T-helper 17 cell (primary cell): ENCODE data around the gene LYPD1. TPM values are rescaled to one million over a fixed set of nuclear protein-coding genes. Genes with fewer than 3 reads are reported as not detected.

Experiments used
- ATAC-seq: fragments of 150-1000 bp; cut with Tn5 transposase; 2 replicates; pipeline ENCODE4 v1.10.0; 2021; ENCODE audit warnings: mild to moderate bottlenecking, moderate library complexity
- DNase-seq, 3 donors: peaks; one replicate each; pipeline versions ENCODE4 v3.0.0 to v3.0.0-alpha.2; 2020 to 2021
- H3K9me3 ChIP-seq: one replicate; pipeline ENCODE4 v1.7.0; 2013; ENCODE audit warnings: low read length, mild to moderate bottlenecking; ENCODE audit not compliant: control insufficient read depth, poor library complexity, severe bottlenecking
- H3K27ac Mint-ChIP-seq: one replicate; pipeline ENCODE4 v1.8.0; 2022; ENCODE audit warnings: mild to moderate bottlenecking, moderate library complexity, mixed read lengths
- H3K27me3 Mint-ChIP-seq: one replicate; pipeline ENCODE4 v1.8.0; 2022; ENCODE audit warnings: mixed read lengths
- H3K36me3 Mint-ChIP-seq: one replicate; pipeline ENCODE4 v1.8.0; 2022; ENCODE audit warnings: low read depth, mixed read lengths
- H3K4me1 Mint-ChIP-seq: one replicate; pipeline ENCODE4 v1.8.0; 2022; ENCODE audit warnings: mild to moderate bottlenecking, mixed read lengths
- H3K4me3 Mint-ChIP-seq: one replicate; pipeline ENCODE4 v1.8.0; 2022; ENCODE audit warnings: mild to moderate bottlenecking, moderate library complexity, mixed read lengths
- total RNA-seq, 4 donors: library from RNA in 2 of 4; stranded (reverse) in 2 of 4; gene quantifications; one replicate each; pipeline ENCODE4 v1.2.3 and lab custom pipeline; 2022 to 2026

The LYPD1 gene
- total RNA-seq, 2 donors from 2014 or later: not detected

- peaks cover 3% of the 10 kb centered on the region for H3K9me3 ChIP-seq
- H3K4me3 Mint-ChIP-seq: no peak overlapping the region
- H3K27me3 Mint-ChIP-seq: no peaks in the 10 kb centered on the region
- no peaks in the 10 kb centered on the region for H3K36me3 Mint-ChIP-seq
- DNase-seq (no peak), ATAC-seq (no peak)
- H3K27ac Mint-ChIP-seq: no peak overlapping the region
- H3K4me1 Mint-ChIP-seq: no peaks in the 10 kb centered on the region
Measured at GRCh38 chr2:132638313-132639040, 31.5 kb downstream of the LYPD1 start.

DNA sequence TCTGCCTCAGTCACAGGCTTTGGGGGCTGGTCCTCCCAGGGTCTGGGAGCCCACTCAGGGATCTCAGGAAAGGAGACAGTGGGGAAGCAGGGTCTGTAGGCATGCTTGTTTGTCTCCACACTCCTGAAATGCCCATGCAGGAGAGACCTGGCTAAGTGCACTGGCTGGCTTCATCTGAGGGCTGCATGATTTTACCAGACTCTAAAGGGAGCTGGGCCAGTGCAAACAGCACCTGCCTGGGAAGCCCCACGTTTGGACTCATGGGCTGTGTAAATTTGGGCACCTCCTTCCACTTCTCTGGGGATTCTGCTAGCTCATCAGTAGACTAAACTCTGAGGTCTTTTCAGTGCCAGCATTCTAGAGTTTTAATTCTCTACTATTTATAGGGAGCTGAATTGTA, 33.7 kb downstream of the LYPD1 start:
- Mint-ChIP-seq H3K4me3 (no peak overlapping the region), H3K36me3 (no peaks in the 10 kb centered on the region), H3K27me3 (no peaks in the 10 kb centered on the region), H3K4me1 (no peaks in the 10 kb centered on the region), H3K27ac (no peak overlapping the region)
- H3K9me3 ChIP-seq: peaks cover 3% of the 10 kb centered on the region
- DNase-seq (no peak), ATAC-seq (no peak)

DNA sequence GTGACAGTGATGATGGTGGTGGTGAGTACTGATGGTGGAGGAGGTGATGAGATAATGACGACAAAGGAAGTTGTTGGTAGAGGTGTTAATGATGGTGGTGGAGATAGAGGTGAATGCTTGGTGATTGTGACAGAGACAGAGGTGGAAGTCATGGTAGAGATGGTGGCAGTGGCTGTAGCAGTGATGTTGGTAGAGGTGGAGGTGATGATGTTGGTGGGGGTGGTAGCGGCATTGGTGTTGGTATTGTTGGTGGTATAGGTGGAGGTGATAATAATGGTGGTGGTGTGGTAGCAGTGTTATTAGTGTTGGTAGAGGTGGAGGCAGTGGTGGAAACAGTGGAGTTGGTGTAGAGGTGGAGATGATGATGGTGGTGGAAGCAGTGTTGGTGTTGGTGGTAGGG, 36.4 kb downstream of the LYPD1 start:
- H3K27me3 Mint-ChIP-seq: no peaks in the 10 kb centered on the region
- ATAC-seq: no peak
- no peak overlapping the region for H3K27ac Mint-ChIP-seq
- no peak for DNase-seq
- peaks cover under 1% of the 10 kb centered on the region for H3K9me3 ChIP-seq
- no peak overlapping the region for H3K4me3 Mint-ChIP-seq
- no peaks in the 10 kb centered on the region for H3K36me3 Mint-ChIP-seq
- H3K4me1 Mint-ChIP-seq: no peaks in the 10 kb centered on the region

- no peaks in the 10 kb centered on the region for H3K4me1 Mint-ChIP-seq
- DNase-seq (no peak), ATAC-seq (no peak)
- peaks cover 2% of the 10 kb centered on the region for H3K9me3 ChIP-seq
- H3K36me3 Mint-ChIP-seq: no peaks in the 10 kb centered on the region
- no peak overlapping the region for H3K4me3 Mint-ChIP-seq
- H3K27ac Mint-ChIP-seq: no peak overlapping the region
- no peaks in the 10 kb centered on the region for H3K27me3 Mint-ChIP-seq
Measured at GRCh38 chr2:132632000-132632649, 37.9 kb downstream of the LYPD1 start.

DNA sequence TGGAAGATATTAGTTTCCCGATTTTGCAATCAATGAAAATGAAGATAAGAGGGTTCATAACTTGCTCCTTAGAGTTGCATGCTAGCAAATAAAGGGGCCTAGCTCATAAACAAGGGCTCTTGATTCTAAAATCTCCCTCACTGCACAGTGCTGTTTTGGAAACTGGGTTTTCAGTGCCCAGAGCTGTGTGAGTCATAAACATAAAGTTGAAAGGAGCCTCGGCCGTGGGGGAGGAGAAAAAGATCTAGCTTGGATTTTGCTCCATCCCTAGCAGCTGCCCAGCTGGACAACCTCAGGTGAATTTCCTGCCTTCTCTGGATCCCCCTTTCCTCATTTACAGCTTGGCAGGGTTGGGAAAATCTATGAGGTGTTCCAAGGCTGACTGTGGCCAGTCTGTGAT, 42.5 kb downstream of the LYPD1 start:
- no peaks in the 10 kb centered on the region for H3K36me3 Mint-ChIP-seq
- H3K27me3 Mint-ChIP-seq: no peaks in the 10 kb centered on the region
- no peaks in the 10 kb centered on the region for H3K4me1 Mint-ChIP-seq
- H3K27ac Mint-ChIP-seq: no peak overlapping the region
- ATAC-seq (no peak), DNase-seq (no peak)
- peaks cover 2% of the 10 kb centered on the region for H3K9me3 ChIP-seq
- no peak overlapping the region for H3K4me3 Mint-ChIP-seq

DNA sequence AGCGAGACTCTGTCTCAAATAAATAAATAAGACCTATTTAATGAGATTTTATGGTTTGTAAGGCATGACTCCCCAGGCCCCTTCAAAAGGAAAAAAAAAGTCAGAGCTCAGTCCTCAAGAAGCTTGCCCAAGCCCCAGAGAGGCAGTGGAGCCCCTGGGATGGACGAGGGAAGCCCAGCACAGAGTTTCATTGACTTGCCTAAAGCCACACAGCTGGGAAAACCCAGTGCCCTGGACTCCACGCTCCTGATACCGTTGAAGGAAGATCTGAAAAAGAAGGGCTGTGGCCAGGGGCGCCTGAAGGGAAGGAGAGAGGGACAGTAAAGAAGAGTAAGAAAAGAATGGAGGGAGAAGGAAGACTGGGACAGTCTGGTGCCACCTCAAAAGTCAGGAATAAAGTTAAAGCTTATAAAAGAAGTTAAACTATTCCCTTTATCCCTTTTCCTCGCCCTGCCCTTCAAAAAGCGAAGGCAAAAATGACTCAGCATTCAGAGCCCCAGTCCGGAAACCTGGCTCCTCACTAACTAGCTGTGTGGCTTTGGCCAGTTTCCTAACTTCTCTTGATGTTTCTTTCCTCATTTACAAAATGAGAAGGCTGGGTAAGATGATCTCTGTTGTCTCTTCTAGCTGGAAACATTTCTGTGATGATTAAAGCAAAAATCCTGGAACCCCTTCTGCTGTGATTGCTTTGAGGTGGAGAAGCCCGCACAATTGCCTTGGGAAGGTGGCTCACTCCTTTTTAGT, 46.7 kb downstream of the LYPD1 start:
- Mint-ChIP-seq H3K4me3 (no peak overlapping the region), H3K4me1 (no peaks in the 10 kb centered on the region), H3K36me3 (no peaks in the 10 kb centered on the region), H3K27me3 (no peaks in the 10 kb centered on the region), H3K27ac (no peak overlapping the region)
- ATAC-seq (no peak), DNase-seq (no peak)
- H3K9me3 ChIP-seq: no peaks in the 10 kb centered on the region

GRCh38 chr2:132621131-132621875, 48.7 kb downstream of the LYPD1 start:
- ATAC-seq: no peak
- Mint-ChIP-seq H3K4me1 (no peaks in the 10 kb centered on the region), H3K4me3 (no peak overlapping the region), H3K36me3 (no peaks in the 10 kb centered on the region), H3K27ac (no peak overlapping the region), H3K27me3 (no peaks in the 10 kb centered on the region)
- no peaks in the 10 kb centered on the region for H3K9me3 ChIP-seq
- no peak for DNase-seq

- Mint-ChIP-seq H3K27me3 (no peaks in the 10 kb centered on the region), H3K4me3 (no peak overlapping the region), H3K4me1 (no peaks in the 10 kb centered on the region), H3K36me3 (no peaks in the 10 kb centered on the region), H3K27ac (no peak overlapping the region)
- no peaks in the 10 kb centered on the region for H3K9me3 ChIP-seq
- ATAC-seq (no peak), DNase-seq (no peak)
Measured at GRCh38 chr2:132620115-132620514, 49.9 kb downstream of the LYPD1 start.

GRCh38 chr2:132618734-132619133, 51.3 kb downstream of the LYPD1 start:
- Mint-ChIP-seq H3K4me3 (no peak overlapping the region), H3K27ac (no peak overlapping the region), H3K27me3 (no peaks in the 10 kb centered on the region), H3K4me1 (no peaks in the 10 kb centered on the region), H3K36me3 (no peaks in the 10 kb centered on the region)
- DNase-seq (no peak), ATAC-seq (no peak)
- no peaks in the 10 kb centered on the region for H3K9me3 ChIP-seq

- ATAC-seq: no peak
- Mint-ChIP-seq H3K27ac (no peak overlapping the region), H3K27me3 (no peaks in the 10 kb centered on the region), H3K4me3 (no peak overlapping the region), H3K36me3 (no peaks in the 10 kb centered on the region), H3K4me1 (no peaks in the 10 kb centered on the region)
- no peaks in the 10 kb centered on the region for H3K9me3 ChIP-seq
- no peak for DNase-seq
Measured at GRCh38 chr2:132617989-132618388, 52.0 kb downstream of the LYPD1 start.

DNA sequence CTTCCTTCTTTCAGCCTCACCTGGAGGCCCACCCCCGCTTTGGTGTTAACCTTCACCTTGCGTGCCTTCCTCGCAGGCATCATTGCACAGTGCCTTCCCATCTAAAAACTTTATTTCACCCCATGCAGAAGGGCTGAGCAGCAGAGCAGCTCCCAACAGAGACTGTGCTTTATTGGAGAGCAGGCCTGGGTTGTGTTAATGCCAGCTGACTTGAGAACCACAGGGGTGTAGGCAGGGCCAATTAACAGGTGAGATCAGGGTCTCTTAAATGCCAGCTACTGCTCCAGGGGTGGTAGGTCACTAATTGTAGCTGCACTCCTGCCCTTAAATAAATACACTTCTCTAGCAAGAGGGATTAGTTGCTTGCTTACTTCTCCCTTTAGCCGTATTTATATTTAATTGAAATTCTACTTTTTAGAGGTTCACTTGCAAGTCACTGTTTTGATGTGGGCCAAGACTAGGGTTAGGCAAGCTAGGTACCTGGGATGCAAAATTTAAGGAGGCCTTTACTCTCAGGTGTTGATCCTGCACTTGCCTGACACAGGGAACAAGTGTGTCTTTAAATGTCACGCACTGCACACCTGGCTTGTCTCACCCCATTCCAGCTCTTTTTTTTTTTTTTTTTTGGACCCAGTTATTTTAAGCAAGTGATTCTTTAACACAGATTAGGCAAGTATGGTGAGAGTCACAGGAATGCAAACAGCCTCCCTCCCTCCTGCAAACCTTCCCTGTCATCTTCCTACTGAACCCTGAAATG, 54.5 kb downstream of the LYPD1 start:
- DNase-seq: no peak
- H3K27me3 Mint-ChIP-seq: no peaks in the 10 kb centered on the region
- H3K9me3 ChIP-seq: no peaks in the 10 kb centered on the region
- no peak overlapping the region for H3K27ac Mint-ChIP-seq
- no peak for ATAC-seq
- no peak overlapping the region for H3K4me3 Mint-ChIP-seq
- no peaks in the 10 kb centered on the region for H3K36me3 Mint-ChIP-seq
- no peaks in the 10 kb centered on the region for H3K4me1 Mint-ChIP-seq

DNA sequence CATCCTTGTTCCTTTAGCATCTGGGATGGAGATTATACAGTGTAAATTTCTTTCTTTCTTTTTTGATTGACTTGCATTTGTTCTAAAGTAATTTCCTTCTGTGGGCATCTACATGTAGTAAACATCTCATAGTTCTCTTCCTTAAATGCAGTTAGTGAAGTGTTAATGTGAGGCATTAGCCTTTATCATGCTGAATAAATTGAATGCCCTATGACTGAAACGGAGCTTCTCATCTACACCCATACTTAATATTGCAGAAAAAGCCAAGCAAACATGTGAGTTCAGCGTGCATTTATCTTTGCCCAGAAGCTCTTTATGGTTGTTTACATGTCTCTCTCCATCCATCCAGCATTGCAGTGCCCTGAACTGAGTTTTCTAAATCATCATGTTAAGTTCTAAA, 58.3 kb downstream of the LYPD1 start:
- H3K27me3 Mint-ChIP-seq: no peaks in the 10 kb centered on the region
- H3K9me3 ChIP-seq: no peaks in the 10 kb centered on the region
- ATAC-seq (no peak), DNase-seq (no peak)
- no peaks in the 10 kb centered on the region for H3K4me1 Mint-ChIP-seq
- H3K4me3 Mint-ChIP-seq: no peak overlapping the region
- no peaks in the 10 kb centered on the region for H3K36me3 Mint-ChIP-seq
- no peak overlapping the region for H3K27ac Mint-ChIP-seq
